ENCODE data around the gene CPA5. TPM values are rescaled to one million over a fixed set of nuclear protein-coding genes. Genes with fewer than 3 reads are reported as not detected.

The CPA5 gene
- polyA plus RNA-seq, 3 donors: not detected

DNA sequence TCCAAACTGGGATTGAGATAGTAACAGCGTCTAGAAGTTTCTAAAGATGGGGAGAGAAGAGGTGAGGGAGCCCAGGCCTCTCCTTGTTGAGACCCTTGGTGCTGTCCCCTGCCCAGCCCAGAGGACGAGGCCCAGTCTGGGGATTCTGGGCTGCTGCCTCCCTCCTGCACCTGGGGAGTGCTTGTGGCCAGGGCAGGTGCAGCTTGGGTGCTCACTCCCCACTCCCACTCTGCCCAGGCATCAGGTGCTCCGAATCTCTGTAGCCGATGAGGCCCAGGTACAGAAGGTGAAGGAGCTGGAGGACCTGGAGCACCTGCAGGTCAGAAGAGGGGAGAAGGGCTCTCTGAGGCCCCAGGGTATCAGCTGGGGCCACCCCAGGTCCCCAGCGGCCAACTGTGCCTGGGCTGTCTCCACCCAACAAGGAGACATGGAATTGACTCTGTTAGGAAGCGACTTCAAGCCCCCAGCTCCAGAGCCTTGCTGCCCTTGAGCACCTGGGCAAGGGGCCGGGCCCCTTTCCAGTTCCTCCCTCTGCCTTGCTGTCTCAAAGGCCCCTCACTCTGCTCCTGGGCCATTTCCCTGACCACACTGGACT lies 36.3 kb downstream of the CPA5 start:
- H3K4me3 ChIP-seq (replicated peaks in 1 of 3; ENCODE audit: low read depth in 2 of 3, low read length in 3 of 3): no peak overlapping the region
- H3K27me3 ChIP-seq (ENCODE audit: control insufficient read depth in 2 of 2, insufficient read depth in 2 of 2, low read length in 2 of 2): no peaks in the 10 kb centered on the region
- Mint-ChIP-seq H3K36me3 (no peaks in the 10 kb centered on the region), H3K4me1 (peaks cover 13% of the 10 kb centered on the region), H3K4me3 (no peak overlapping the region), H3K27me3 (ENCODE audit: low read depth in 3 of 3) (peaks cover 0 to 8% (median 8%) of the 10 kb centered on the region in 3 donors), H3K9me3 (peaks cover 9 to 18% (median 11%) of the 10 kb centered on the region in 7 donors), H3K27ac (no peak overlapping the region)
- H3K79me2 ChIP-seq (ENCODE audit: insufficient read depth, low read length): no peaks in the 10 kb centered on the region
- H3K36me3 ChIP-seq (replicated peaks in 1 of 2; ENCODE audit: control insufficient read depth in 1 of 2, insufficient read depth in 2 of 2, low read length in 2 of 2): no peaks in the 10 kb centered on the region
- no peak overlapping the region for H2AFZ ChIP-seq (ENCODE audit: insufficient read depth, low read depth, low read length, poor library complexity, severe bottlenecking)
- H3K9me3 ChIP-seq (replicated peaks in 1 of 2; ENCODE audit: control insufficient read depth in 1 of 2, insufficient read depth in 1 of 2, low read length in 2 of 2): peaks cover 4 to 15% of the 10 kb centered on the region in 2 donors
- 98% methylated on average over 5 of the region's 7 CpGs for WGBS (ENCODE audit: insufficient coverage)
- intact Hi-C loops (cut with micrococcal nuclease): no loop called here
- TF ChIP-seq, protein P1, sequence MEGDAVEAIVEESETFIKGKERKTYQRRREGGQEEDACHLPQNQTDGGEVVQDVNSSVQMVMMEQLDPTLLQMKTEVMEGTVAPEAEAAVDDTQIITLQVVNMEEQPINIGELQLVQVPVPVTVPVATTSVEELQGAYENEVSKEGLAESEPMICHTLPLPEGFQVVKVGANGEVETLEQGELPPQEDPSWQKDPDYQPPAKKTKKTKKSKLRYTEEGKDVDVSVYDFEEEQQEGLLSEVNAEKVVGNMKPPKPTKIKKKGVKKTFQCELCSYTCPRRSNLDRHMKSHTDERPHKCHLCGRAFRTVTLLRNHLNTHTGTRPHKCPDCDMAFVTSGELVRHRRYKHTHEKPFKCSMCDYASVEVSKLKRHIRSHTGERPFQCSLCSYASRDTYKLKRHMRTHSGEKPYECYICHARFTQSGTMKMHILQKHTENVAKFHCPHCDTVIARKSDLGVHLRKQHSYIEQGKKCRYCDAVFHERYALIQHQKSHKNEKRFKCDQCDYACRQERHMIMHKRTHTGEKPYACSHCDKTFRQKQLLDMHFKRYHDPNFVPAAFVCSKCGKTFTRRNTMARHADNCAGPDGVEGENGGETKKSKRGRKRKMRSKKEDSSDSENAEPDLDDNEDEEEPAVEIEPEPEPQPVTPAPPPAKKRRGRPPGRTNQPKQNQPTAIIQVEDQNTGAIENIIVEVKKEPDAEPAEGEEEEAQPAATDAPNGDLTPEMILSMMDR (IDR thresholded peaks at IDR 0.05): no peak
- DNase-seq: no peak
- H3K27ac ChIP-seq (ENCODE audit: low read depth in 1 of 2, low read length in 2 of 2): no peak overlapping the region
- no peak overlapping the region for H3K9ac ChIP-seq (ENCODE audit: insufficient read depth, low read length, poor library complexity, severe bottlenecking)
- H4K20me1 ChIP-seq (ENCODE audit: insufficient read depth, low read length): no peaks in the 10 kb centered on the region
- peaks cover 13% of the 10 kb centered on the region in 2 donors for H3K4me1 ChIP-seq (ENCODE audit: control insufficient read depth in 1 of 2, insufficient read depth in 2 of 2, low read length in 2 of 2)
- H3K4me2 ChIP-seq (replicated peaks; ENCODE audit: extremely low read depth, low read length, poor library complexity, severe bottlenecking): no peak overlapping the region

- peaks cover 0 to 8% (median 6%) of the 10 kb centered on the region in 3 donors for H3K27me3 Mint-ChIP-seq (ENCODE audit: low read depth in 3 of 3)
Measured at GRCh38 chr7:130381468-130382312, 37.1 kb downstream of the CPA5 start.

More at GRCh38 chr7:130381468-130382312, 37.1 kb downstream of the CPA5 start:
- TF ChIP-seq, protein P1 (IDR thresholded peaks at IDR 0.05): no peak
- no peak overlapping the region for H3K4me3 Mint-ChIP-seq
- peaks cover 2 to 13% (median 4%) of the 10 kb centered on the region in 7 donors for H3K9me3 Mint-ChIP-seq
- peaks cover 13% of the 10 kb centered on the region in 2 donors for H3K4me1 ChIP-seq (ENCODE audit: control insufficient read depth in 1 of 2, insufficient read depth in 2 of 2, low read length in 2 of 2)
- 97% methylated on average over 39 of the region's 41 CpGs for WGBS (ENCODE audit: insufficient coverage)
- H3K9me3 ChIP-seq (replicated peaks in 1 of 2; ENCODE audit: control insufficient read depth in 1 of 2, insufficient read depth in 1 of 2, low read length in 2 of 2): peaks cover 0 to 8% of the 10 kb centered on the region in 2 donors
- no peak overlapping the region for H2AFZ ChIP-seq (ENCODE audit: insufficient read depth, low read depth, low read length, poor library complexity, severe bottlenecking)
- H3K4me2 ChIP-seq (replicated peaks; ENCODE audit: extremely low read depth, low read length, poor library complexity, severe bottlenecking): no peak overlapping the region
- H3K4me1 Mint-ChIP-seq: peaks cover 13% of the 10 kb centered on the region
- no peak for DNase-seq
- H3K27ac Mint-ChIP-seq: no peak overlapping the region
- no peak overlapping the region for H3K27ac ChIP-seq (ENCODE audit: low read depth in 1 of 2, low read length in 2 of 2)
- H4K20me1 ChIP-seq (ENCODE audit: insufficient read depth, low read length): no peaks in the 10 kb centered on the region
- H3K79me2 ChIP-seq (ENCODE audit: insufficient read depth, low read length): no peaks in the 10 kb centered on the region
- no peaks in the 10 kb centered on the region for H3K36me3 Mint-ChIP-seq
- H3K9ac ChIP-seq (ENCODE audit: insufficient read depth, low read length, poor library complexity, severe bottlenecking): no peak overlapping the region
- H3K27me3 ChIP-seq (ENCODE audit: control insufficient read depth in 2 of 2, insufficient read depth in 2 of 2, low read length in 2 of 2): no peaks in the 10 kb centered on the region
- intact Hi-C loops (cut with micrococcal nuclease): no loop called here
- no peaks in the 10 kb centered on the region for H3K36me3 ChIP-seq (replicated peaks in 1 of 2; ENCODE audit: control insufficient read depth in 1 of 2, insufficient read depth in 2 of 2, low read length in 2 of 2)
- H3K4me3 ChIP-seq (replicated peaks in 1 of 3; ENCODE audit: low read depth in 2 of 3, low read length in 3 of 3): no peak overlapping the region
